GM20000 (cell line): ENCODE data around the gene PLAGL1.
"Not testable (repeated sequence)": the region's sequence is repeated elsewhere in the genome, so short reads cannot be mapped to it uniquely, and the experiment has no call there.

ENCODE experiments used
- DNase-seq: peaks from one replicate; pipeline ENCODE4 v3.0.0; 2012; ENCODE audit warnings: low spot score
- TF ChIP-seq, protein P1 (sequence below): IDR thresholded peaks from 2 replicates; pipeline ENCODE4 v1.5.1; 2012; ENCODE audit warnings: mild to moderate bottlenecking, control low read depth; ENCODE audit errors: extremely low read depth, missing control alignments

PLAGL1 gene

GRCh38 chr6:144019929-144020328, 11.9 kb upstream of the PLAGL1 start:
- TF ChIP-seq, protein P1, sequence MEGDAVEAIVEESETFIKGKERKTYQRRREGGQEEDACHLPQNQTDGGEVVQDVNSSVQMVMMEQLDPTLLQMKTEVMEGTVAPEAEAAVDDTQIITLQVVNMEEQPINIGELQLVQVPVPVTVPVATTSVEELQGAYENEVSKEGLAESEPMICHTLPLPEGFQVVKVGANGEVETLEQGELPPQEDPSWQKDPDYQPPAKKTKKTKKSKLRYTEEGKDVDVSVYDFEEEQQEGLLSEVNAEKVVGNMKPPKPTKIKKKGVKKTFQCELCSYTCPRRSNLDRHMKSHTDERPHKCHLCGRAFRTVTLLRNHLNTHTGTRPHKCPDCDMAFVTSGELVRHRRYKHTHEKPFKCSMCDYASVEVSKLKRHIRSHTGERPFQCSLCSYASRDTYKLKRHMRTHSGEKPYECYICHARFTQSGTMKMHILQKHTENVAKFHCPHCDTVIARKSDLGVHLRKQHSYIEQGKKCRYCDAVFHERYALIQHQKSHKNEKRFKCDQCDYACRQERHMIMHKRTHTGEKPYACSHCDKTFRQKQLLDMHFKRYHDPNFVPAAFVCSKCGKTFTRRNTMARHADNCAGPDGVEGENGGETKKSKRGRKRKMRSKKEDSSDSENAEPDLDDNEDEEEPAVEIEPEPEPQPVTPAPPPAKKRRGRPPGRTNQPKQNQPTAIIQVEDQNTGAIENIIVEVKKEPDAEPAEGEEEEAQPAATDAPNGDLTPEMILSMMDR = no peak
- DNase-seq = no peak

- DNase-seq = no peak
- TF ChIP-seq, protein P1 = no peak
These were observed 9.4 kb upstream of the PLAGL1 start for GRCh38 chr6:144017166-144018094.

GRCh38 chr6:144013486-144013909, 5.4 kb upstream of the PLAGL1 start:
- TF ChIP-seq, protein P1 = peak; percentile 61
- DNase-seq = peak; percentile 70

DNA sequence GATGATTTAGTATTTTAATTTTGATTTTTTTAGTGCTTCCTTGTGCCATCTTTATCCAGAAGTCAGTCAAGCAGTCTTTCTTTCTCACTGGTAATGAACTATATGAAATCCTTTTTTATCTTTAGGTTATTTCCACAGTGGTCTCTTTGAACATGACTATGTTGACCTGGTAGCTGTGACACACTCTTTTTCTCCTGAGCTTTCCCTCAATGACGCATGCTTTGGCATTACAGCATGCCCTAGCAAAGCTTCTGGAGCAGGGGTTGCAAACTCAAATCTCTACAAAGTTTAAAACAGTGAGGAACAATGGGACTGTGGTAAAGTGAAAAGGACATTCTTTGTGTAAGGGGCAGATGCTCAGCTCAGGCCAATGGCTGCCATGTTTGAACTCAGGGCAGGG, 4.5 kb upstream of the PLAGL1 start:
- TF ChIP-seq, protein P1 = no peak
- DNase-seq = no peak

GRCh38 chr6:144009628-144010027, 1.6 kb upstream of the PLAGL1 start:
- not testable (repeated sequence) for DNase-seq

DNA sequence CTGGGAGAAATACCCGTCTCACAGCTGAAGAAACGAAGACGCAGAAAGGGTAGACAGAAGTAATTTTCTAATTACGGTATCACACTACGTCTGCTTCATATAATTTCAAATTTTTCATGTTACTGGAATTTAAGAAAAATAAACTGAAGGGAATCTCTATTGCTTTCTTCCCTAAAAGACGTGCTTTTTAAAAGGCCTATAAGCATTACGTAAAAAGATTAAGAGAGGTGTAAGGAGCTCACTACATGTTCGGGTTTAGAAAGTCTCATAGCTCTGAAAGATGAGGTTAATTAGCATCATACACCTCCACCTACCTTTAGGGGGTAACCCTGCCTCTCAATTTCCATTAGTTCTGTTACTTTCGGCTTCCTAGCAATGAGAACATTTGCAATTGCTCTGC, 787 bp upstream of the PLAGL1 start:
- peak; percentile 10 for DNase-seq
- TF ChIP-seq, protein P1 = no peak

- TF ChIP-seq, protein P1 = no peak
- no peak for DNase-seq
These were observed 460 bp downstream of the PLAGL1 start for GRCh38 chr6:144007478-144008119.
